GM18861 (cell line): ENCODE measurements around the gene MYCBPAP.
A peak's percentile ranks its signal among the peaks of the same experiment; 100 is the strongest.

Source experiments
- ATAC-seq: cut with Tn5 transposase; IDR thresholded peaks from one replicate; pipeline ENCODE4 v1.9.1; 2021; ENCODE audit not compliant: unreplicated experiment

MYCBPAP gene

DNA sequence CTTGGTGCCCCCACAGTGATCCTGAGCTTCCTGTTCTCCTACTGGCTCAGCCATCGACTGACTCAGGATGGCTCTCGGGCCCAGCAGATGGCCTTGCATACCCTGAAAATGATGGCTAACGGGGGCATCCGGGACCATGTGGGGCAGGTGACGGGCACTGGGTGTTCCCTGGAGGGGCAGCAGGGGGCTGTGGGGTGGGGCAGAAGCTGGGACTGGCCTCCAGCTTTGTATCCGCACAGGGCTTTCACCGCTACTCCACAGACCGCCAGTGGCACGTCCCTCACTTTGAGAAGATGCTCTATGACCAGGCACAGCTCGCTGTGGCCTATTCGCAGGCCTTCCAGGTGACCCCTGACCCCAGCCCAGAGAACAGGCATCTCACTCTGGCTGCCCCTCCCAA lies 41.7 kb downstream of the MYCBPAP start:
- ATAC-seq, result no peak

DNA sequence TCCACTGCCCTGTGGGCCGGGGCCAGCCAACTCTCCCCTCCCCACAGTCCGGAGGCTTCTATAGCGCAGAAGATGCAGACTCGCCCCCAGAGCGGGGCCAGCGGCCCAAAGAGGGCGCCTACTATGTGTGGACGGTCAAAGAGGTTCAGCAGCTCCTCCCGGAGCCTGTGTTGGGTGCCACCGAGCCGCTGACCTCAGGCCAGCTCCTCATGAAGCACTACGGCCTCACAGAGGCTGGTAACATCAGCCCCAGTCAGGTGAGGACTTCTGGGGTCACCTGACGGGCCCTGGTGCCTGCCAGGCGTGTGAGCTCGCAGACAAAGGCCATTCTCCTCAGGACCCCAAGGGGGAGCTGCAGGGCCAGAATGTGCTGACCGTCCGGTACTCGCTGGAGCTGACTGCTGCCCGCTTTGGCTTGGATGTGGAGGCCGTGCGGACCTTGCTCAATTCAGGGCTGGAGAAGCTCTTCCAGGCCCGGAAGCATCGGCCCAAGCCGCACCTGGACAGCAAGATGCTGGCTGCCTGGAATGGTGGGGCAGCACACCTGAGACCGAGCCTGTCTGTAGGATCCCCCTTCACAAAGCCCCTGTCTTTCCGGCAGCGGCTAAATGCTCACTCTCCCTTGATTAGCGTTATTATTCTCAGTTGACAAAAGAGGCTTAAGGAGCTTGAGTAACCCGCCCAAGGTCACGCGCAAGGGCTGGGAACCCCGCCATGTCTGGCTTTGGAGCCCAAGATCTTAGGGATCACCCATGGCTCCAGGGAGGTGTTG lies 42.6 kb downstream of the MYCBPAP start:
- no peak for ATAC-seq

DNA sequence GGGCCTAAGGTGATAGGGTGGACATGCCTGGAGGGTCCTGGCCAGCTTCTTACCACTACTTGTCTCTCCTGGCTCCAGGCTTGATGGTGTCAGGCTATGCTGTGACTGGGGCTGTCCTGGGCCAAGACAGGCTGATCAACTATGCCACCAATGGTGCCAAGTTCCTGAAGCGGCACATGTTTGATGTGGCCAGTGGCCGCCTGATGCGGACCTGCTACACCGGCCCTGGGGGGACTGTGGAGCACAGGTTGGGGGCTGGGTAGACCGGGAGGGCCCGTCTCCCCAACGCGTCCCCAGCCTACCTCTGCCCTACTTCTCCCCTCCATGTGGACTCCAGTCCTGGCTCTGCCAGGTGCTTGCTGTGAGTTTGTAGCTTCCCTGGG lies 43.2 kb downstream of the MYCBPAP start:
- ATAC-seq, result no peak

DNA sequence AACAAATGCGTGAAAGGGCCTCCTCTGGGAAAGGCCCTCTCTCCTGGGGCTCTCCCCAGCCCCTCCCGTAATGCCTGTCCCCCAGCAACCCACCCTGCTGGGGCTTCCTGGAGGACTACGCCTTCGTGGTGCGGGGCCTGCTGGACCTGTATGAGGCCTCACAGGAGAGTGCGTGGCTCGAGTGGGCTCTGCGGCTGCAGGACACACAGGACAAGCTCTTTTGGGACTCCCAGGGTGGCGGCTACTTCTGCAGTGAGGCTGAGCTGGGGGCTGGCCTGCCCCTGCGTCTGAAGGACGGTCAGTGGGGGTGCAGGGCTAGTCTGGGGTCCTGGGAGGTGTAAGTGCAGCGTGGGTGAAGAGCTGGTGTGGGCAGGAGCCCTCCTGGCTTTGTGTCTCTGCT lies 43.6 kb downstream of the MYCBPAP start:
- ATAC-seq, result no peak

DNA sequence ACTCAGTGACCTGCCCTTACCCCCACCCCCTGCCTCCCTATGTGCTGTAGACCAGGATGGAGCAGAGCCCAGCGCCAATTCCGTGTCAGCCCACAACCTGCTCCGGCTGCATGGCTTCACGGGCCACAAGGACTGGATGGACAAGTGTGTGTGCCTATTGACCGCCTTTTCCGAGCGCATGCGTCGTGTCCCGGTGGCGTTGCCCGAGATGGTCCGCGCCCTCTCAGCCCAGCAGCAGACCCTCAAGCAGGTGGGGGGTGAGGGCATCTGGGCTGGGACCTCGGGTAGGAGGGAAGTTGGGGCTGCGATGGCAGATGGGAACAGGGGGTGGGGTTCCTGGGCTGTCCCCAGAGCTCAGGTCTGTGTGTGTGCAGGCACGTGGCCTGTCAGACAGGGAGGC lies 46.0 kb downstream of the MYCBPAP start:
- ATAC-seq, result no peak

DNA sequence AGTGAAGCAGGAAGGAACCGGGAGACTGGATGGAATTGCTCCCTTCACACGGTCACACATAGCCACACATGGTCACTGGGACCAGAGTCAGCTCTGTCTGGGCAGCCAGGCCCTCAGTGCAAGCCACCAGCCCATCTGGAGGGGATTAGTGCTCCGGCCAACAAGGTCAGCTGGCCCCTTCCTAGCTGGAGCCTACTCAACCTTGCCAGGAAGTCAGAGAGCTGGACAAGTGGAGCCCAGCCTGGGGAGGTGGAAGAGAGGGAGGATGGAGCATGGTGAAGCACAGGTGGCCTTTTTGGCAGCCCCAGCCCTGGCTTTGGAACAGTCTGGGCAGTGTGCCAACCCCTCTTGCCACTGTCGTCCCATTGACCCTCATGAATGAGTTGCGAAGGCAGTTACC lies 48.6 kb downstream of the MYCBPAP start:
- ATAC-seq, result no peak

DNA sequence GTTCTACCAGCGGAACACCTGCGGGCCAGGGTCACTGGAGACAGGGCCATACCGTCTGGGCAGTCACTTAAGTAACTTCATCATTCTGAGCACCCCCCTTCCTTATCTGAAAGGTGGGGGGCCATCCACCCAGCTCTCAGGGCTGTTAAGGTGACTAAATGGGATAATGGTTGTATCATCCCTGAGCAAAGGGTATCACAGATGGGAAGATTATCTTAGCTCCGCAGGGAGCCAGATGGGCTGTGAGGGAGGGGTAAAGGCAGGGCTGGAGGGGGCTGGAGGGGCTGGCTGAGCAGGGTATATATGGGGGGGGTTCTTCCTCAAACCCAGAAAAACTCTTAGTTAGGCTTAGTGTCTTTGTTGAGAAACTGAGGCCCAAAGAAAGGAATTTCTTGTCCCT lies 49.4 kb downstream of the MYCBPAP start:
- no peak for ATAC-seq

DNA sequence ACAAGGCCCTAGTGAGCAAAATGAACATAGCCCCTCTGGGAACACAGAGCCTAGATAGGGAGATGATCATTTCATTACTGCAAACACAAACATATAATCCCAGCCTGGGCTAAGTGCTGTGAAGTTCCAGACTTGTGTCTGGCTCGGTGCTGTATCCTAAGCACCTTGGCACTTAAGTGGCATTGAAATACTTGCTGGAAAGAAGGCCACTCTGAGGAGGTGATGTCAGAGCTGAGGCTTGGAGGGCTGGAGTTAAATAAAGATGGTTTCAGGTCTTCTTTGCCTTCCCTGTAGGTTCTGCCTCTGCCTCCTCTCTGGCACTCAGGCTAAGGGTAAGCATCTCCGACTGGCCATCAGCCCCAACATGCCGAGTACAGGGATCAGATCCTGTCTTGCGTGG lies 49.9 kb downstream of the MYCBPAP start:
- ATAC-seq, result no peak

DNA sequence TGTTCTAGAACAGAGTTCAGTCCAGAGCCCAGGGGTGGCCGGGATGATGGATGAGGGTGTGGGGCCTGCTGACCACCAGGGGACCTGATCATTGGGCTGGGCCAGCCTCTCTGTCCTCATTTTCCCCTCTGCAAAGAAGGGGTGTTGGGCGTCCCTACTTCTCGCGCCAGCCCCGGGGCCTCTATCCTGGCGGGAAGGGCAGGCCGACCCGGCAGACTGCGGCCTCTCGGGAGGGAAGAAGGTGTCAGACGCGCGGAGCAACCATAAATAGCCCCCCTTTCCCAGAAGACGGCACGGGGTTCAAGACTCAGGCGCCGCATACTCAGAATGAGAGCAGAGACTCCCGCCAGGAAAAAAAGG lies 50.3 kb downstream of the MYCBPAP start:
- ATAC-seq, result no peak

DNA sequence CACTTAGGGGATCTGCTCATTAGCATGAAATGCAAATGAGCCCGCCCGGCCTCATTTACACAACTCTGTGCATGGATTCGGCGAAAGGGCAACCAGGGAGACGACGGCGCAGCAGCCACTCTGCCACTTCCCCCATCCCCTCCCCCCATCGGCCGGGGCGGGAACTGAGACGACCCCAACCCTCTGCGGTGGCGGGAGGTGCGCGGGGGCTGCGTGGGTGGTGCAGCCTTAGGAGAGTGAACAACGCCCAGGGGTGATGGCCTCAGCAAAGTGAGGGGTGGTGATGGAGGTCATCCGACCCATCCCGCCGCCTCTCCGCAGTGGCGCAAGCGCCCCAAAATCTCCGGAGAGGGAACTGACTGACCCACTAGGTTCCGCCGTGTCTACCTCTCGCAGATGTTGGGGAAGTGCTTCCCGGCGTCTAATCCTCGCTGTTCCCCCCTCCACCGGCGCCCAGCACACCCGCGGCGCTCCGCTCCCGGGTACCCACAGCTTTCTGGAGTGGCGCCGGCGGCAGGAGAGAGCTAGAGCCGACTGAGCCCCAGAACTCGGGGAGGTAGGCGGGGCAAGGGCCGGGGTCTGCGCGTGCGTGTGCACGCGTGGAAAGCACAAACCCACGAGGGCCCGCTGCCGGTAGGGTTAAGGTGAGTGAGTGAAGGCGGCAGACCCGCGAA lies 50.8 kb downstream of the MYCBPAP start:
- ATAC-seq, result no peak

DNA sequence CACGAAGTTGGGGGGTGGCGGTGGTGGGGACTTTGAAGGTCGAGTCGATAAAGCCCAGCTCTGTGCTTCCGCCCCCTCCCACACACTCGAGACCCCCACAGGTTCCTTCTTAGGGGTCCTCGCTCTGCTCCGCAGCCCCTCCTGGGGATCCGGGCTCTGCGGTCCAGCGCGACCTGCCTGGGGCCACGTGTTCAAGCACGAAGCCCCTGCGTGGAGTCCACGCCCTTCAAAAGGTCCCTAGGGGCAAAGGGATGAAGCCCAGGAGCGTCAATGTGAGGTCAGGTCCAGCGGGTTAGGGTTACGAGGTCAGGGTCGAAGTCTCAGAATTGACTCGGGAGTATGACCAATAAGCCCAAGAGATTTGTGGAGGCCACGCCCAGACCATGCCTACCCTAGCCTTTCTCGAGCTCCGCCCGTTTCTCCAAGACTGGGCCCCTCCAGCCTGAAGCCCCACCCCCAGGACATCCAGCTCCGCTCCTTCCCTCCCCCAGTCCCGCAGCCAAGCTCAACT lies 51.5 kb downstream of the MYCBPAP start:
- ATAC-seq, result no peak

DNA sequence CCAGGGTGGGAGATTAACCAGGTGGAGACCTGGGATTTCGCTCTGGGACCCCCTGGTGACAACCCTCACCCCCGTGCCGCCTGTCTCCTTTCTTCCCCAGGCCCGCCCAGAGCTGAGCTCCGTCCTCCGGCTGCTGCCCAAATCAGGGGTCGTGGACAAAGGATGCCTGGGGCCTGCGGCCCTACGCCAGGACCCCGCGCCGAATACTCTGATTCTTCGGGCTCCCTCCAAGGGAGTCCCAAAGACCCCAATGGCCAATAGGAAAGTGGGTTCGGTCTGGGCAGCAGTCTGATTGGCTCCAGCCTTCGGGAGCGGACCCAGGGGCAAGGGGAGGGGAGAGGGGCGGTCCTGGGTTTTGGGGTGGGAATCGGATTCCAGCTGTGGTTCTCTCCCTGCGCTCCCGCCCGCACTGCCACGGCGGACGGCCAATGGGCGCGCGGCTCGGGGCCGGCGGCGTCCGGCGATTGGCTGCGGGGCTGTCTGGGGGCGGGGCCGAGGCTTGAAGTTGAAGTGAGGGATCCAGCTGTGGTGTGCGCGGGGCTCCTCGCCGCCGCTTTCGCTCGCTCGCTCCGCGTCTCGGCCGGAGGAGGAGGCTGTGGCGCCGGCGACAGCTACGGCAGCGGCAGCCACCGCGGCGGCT lies 52.1 kb downstream of the MYCBPAP start, which contains the start of gene CACNA1G:
Gene CACNA1G (plus strand): TSS at position 531 of the 640 bp plus-strand sequence. CDS start 745 bp downstream, outside the sequence.
- peak; percentile 80 for ATAC-seq

DNA sequence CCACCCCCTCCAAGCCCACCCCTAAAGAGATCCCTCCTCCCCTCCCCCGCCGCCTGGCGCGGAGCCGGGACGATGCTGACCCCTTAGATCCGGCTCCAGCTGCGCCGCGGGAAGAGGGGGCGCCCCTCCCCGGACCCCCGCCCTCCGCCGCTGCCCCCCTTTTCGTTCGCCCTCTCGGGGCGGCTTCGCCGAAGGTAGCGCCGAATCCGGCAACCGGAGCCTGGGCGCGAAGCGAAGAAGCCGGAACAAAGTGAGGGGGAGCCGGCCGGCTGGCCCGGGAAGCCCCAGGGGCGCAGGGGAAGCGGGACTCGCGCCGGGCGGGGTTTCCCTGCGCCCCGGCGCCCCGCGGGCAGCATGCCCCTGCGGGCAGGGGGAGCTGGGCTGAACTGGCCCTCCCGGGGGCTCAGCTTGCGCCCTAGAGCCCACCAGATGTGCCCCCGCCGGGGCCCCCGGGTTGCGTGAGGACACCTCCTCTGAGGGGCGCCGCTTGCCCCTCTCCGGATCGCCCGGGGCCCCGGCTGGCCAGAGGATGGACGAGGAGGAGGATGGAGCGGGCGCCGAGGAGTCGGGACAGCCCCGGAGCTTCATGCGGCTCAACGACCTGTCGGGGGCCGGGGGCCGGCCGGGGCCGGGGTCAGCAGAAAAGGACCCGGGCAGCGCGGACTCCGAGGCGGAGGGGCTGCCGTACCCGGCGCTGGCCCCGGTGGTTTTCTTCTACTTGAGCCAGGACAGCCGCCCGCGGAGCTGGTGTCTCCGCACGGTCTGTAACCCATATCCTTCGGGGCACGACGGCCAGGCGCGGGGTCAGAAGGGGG lies 52.9 kb downstream of the MYCBPAP start:
- no peak for ATAC-seq

DNA sequence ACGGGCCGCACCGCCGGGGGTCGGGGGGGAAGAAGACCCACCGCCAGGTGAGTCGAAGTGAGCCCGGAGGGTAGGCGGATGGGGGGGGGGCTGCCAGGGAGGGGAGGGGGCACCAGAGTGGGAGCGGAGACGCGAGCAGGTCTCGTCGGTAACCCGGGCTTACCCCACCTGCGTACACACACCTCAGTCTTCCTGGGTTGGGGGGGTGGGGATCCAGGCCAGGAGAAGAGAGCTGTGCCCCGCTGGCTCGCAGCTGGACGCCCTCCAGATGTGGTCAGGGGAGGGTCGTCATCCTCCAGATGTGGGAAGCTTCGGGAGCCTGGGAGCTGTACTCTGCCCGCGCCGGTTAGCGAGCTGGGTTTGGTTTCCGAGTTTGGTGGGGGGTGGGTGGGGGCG lies 53.5 kb downstream of the MYCBPAP start:
- ATAC-seq, result no peak

DNA sequence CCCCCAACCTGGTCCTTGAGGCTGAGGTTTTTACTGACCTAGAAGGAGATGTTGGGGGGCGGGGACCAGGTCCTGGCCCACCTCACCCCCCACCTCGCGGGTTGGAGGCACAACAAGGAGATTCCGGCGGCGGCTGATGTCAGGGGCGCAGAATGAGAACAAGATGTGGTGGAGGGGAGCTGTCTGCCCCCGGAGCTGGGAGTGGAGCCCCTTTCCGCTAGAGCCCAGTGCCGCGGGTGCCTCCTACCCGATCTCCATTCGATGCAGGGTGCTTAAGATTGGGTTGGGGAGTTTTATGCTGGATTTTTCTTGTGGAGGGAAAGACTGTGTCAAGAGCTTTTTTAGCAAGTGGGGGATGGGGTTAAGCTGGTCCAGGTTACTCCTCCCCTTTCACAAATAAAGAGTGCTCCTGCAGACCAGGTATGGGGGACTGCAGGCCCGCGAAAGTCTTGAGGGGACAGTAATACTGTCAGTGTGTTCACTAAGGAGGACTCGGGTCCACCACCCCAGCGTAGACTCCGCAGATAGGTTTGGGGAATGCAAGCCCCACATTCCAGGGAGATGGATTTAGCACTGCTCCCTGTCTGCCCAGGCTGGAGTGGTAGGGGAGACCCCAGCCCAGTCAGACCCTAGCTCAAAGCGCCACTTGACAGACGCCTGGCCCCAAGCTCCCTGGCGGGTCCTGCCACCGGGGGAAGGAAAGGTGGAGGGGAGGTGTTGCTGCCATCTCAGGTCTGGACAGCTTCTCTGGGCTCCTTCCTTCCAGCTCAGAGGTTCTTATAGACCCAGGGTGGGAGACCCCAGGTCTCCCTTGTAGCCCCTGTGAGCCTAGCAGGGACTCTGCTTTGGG lies 54.2 kb downstream of the MYCBPAP start:
- no peak for ATAC-seq

DNA sequence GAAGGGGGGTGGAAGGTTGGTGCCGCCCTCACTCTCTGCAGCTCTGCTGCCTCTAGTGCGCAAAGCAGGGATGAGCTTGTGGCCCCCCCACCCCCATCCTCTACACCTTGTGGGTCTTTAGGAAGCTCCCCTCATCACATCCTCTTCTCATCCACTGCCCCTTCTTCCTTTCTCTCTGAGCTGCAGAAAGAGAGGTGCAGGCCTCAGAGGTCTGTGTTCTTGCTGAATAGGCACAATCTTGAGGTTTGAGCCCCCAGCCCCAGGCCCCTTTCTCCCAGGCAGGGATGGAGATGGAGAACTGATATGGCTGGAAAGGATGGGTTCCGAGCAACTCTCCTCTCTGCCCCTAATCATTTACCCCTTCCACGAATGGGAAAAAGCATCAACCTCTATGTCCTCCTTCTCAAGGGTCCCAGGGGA lies 54.9 kb downstream of the MYCBPAP start:
- ATAC-seq, result no peak

DNA sequence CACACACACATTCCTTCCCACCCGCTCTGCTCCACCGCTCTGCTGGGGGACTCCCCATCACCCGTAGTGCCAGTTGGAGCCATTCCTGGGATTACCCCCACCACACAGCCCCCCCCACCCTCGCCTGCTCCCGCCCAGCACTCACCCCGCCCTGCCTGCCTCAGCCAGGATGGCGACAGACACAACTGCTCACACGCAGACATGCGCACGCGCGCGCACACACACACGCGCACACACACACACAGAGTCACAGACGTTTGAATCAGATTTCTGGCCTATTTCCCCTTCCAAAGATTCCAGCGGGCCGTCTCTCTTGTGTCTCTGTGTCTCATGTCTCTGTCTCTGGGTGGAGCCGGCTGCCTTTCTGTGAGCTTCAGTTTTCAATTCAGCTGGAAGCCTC lies 56.7 kb downstream of the MYCBPAP start:
- ATAC-seq, result no peak

DNA sequence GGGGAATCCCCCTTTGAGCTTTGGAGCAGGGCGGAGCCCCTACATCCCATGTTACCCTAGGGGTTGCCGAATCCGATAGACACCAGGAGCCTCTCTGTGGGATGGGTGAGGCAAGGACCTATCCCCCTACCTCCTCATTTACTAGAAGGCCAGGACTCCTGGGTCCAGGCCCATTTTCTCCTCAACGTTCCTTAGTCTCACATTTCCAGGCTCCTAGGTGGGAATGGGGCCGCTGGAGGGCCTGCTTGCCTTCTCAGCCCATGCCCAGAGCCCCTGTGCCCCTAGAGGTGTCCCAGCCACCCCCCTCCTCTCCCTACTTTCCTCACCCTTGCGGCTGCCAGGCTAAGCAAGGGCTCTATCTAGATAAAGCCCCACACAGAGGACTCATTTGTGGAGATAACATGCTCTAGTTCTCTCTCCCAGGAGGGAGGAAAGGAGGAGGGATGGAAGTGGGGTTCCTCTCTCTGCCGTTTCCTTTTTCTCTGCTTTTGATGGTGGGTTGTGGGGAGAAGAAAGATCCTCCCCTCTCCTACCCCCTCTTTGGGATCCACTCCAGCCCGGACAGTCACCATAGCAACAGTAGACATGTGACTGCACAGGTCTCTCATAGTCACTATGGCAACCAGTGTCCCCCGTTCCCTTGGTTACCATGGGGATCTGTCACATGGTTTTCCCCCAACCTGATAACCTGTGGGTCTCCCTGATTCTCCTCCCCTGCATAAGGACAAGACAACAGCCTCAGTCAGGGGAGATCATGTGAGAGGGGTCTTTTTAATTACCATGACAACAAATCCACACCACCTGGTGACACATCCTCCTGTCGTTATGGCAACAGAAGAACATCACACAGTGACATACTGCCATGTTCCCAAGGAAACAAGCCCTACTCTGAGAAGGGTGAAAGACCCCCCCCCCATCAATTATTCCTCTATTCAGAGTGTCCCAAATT lies 57.4 kb downstream of the MYCBPAP start:
- no peak for ATAC-seq

DNA sequence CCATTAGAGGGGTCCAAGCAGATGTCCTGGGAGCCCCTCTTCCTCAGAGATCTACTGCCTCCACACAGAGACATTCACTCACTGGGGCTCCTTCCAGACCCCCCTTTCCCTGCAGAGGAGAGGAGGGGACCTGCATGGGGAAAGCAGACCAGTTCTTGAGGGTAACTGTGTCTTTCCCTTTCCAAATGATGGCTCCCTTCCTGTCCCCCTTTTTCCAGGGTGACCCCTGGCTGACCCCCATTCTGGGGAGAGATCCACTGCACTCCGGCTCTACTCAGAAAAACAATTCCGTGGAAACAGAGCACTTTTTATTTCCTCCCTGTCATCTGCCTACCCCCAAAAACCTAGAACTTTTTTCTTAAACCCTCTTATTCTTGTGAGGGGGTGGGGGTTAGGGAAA lies 58.6 kb downstream of the MYCBPAP start:
- ATAC-seq, result no peak
